T-helper 1 cell treated with Interleukin-12 subunit alpha and Interleukin-12 subunit beta and Interleukin-4 antibody, amounts not matched to agents 30 ng/mL and 1 ng/mL, for 36 hours (primary cell): Measurements from ENCODE around the gene SNAPC2. TPM values are rescaled to one million over a fixed set of nuclear protein-coding genes. Genes with fewer than 3 reads are reported as not detected.
"Not testable (repeated sequence)": the region's sequence is repeated elsewhere in the genome, so short reads cannot be mapped to it uniquely, and the experiment has no call there.

Experiments
- intact Hi-C: fragments of 100-400 bp; cut with micrococcal nuclease; formaldehyde crosslinking; loops from one replicate; pipeline ENCODE4 v1.15.1; 2024
- total RNA-seq: library from RNA; stranded (reverse); gene quantifications from 2 replicates; pipeline ENCODE4 v1.2.3, GENCODE V29; 2022

Gene SNAPC2
- total RNA-seq, 1 donor from 2014 or later: 28.5 TPM

DNA sequence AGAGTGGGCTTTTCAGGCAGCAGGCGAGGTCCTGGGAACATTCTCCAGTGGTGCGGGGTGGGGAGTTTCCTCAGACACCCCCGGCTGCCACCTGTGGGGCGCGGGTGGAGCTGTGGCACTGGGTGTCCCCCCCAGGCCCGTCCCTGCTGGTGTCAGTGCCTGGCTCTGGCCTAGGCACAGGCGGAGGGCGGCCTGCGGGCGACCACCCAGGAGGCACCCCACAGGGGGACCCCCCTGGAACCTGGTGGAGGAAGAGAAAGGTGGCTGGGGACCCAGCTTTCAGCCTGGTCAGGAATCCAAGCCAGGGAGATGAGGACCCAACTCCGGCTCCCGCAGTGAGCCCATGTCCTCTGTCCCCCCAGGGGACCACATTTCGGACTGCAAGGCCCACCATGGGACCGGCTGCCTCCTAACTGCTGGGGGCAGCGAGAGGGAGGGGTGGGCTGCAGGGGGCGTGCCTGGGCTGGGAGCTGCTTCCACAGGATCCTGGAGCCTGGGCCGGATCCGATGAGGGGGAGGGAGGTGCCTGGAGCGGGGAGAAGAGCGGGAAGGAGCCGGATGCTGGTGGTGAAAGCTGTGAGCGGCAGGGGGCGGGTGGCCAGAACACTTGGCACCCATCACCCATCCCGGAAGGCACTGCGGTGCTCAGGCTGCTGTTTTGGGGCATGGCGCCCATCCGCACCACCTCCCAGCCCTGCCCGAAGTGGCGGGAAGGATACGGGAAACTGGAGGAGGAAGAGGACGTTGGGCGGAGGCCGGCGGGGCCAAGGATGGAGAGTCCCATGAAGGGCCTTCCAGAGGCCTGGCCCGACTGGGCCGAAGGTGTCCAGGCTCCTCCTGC lies 11.3 kb downstream of the SNAPC2 start:
- intact Hi-C loops: no loop called here

DNA sequence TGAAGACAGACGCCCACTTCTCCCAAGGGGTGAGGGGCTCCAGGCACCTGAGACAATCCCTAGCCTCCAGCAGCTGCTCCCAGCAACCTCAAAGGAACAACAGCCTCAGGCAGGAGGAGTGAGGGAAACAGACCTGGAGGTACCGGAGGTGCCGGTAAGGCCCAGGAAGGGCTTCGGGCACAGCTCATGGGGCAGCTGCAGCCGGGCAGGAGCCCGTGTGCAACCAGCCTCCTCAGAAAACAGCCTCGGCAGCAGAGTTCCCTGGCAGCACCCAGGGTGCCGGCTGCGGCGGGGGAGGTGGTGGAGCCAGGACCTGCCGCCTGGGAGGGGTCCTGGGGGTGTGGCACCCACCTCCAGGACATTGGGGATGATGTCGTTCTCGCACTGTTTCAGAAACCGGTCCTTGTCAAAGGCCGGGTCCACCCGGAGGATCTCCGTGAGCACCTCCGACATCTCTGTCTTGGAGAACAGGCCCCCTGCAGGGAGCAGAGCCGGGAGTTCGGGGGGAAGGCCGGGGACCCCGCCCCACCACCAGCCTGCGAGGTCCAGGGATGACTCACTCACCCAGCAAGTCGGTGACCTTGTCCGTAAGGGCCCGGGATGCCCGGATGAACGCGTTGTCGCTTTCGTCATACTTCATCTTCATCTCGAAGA lies 12.3 kb downstream of the SNAPC2 start:
- intact Hi-C loops: no loop called here

DNA sequence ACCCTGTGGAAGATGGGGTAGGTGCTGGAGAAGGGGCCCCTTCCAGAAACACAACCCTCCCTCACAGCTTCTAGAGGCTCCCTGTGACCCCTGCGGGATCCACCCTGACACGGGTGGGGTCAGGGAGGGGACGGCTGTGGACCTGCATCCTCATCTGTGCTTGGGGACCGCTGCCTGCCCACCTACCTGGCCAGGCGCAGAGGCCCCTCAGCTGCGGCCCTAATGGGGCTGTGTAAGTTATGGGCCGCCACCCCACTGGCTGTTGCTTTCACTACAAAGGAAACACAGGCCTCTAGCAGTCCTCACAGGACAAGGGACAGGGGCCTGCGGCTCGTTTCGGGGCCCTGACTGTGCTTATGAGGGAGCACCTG lies 12.8 kb downstream of the SNAPC2 start:
- intact Hi-C loops: no loop called here

DNA sequence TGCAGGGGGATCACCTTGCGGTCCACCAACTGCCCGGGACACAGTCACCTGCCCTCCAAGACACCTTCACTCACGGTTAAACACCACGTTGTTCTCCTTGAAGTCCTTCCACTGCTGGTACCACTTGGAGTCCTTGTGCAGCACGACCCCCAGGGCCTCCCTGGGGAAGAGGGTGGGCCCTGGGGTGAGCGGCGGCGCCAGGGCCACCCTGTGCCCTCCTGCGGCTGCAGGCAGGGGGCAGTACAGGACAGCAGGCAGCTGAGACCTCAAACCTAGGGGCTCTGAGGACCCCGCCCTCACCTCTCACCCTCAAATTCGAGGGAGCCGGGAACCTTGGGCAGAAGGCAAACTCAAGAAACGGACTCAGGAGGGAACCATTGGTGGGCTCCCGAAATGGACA lies 13.3 kb downstream of the SNAPC2 start:
- intact Hi-C loops: no loop called here

DNA sequence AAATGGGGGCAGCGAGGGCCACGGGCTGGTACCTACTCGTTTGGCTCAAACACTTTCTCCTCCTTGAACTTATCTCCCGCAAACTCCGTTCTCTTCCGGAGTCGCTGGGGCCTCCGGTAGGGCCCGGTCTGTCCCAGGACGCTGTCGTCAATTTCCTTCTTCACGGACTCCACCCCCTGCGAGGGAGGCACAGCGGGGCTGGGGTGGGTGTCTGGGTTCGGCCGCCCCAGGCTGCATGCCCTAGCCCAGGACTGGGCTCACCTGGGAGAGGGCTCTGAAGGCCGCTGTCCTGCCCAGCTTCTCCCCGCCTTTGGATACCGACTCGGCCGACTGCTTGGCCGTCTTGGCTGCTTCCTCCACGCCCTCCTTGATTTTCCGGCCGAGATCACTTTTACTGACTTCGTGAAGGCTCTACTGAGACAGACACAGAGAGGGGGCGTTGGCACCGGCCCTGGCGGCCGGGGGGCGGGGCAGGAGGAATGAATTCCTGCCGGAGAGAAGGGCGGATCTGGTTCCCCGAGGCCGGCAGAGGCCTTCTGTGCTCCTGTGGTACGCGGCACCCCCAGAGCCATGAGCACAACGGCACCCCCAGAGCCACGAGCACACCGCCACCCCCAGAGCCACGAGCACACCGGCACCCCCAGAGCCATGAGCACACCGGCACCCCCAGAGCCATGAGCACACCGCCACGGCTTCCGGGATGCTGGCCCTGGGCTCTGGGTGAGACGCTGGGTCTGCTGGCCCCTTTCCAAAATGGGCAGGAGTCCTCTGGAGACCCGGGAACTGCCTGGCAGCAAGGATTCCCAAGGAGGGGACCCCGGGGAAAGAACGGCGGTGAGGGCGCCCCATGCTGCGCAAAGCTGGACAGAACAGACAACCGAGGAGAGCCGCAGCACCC lies 13.9 kb downstream of the SNAPC2 start:
- intact Hi-C loops: no loop called here

DNA sequence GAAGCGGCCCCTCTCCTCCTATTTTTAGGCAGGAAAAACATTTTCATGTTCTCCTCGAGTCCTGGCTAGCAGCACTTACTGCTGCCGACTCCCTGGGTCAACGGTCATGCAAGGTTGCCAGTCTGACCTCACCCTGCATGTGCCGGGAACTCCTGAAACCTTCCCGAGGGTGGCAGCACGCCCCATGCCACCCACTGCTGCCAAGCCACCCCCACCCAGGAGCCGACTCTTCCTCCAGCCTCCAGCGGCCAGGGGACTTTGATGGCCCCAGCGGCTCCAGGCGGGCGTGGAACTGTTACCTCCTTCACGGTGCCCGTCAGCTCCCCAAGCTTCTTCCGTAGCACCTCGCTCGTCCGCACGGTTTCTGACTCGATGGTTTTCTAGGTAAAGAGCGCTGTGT lies 14.6 kb downstream of the SNAPC2 start:
- intact Hi-C loops: no loop called here

DNA sequence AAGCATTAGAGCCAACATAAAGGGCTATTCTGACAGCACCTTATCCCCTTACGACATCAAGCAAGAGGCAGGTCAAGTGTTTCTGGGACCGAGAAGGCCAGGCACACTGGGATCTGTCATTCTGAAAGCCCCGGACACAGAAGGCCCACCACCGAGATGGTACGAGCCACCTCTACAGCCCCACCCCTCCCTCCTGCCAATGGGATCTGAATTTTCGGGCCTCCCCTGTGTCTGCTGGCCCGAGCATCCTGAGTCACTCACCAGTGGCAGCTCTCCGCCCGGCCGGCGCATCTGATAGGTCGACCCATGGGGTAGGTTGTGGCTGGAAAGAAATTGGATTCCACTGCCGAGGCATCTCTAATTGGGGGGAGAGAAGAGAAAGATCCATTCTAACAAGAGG lies 20.7 kb downstream of the SNAPC2 start:
- intact Hi-C loops: loop anchor here (5.0 kb wide), 2 partner anchors 259 to 326 kb away; partner anchors contain the start of gene TRAPPC5

DNA sequence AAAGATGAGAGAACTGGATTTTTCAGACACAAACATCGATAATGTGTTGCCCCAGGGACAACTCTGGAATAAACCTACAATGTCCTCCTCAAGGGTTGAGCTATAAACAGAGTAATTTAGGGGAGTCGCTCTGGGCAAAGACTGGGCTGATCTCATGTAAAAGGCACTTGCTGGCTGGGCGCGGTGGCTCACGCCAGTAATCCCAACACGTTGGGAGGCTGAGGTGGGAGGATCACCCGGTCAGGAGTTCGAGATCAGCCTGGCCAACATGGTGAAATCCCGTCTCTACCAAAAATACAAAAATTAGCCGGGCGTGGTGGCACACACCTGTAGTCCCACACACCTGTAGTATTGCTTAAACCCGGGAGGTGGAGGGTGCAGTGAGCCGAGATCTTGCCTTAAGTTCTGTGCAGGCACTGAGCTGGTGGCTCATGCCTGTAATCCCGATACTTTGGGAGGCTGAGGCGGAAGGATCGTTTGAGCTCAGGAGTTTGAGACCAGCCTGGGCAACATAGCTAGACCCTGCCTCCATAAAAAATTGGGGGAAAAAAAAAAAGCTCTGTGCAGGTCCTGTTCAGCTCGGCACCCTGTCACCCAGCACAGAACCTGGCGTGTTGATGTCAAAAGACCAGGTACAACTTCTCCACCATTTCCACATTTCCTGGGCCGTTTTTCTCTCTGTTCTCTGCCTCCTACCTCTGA lies 21.9 kb downstream of the SNAPC2 start:
- intact Hi-C loops: loop anchor here (5.0 kb wide), 2 partner anchors 260 to 325 kb away; partner anchors contain the start of gene TRAPPC5

DNA sequence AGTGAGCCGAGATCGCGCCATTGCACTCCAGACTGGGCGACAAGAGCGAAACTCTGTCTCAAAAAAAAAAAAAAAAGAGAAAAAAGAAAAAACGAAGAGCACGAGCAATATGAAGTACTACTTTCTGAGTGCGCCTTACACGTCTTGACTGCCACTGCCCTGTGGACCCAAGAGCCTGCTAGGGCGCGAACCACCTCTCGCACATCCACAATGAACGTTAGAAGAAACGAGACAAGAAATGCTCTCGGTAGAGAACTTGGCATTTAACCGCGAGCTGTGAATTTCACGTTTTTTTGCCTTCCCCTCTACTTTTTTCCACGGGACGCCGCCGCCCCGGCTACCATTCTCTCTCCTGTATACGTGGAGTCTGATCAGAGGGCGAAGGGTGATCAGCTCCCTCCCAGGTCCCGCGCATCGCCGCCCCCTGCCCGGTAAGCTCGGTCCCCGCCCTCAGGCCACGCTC lies 22.9 kb downstream of the SNAPC2 start:
- intact Hi-C loops: loop anchor here (1.0 to 5.0 kb wide), 11 partner anchors 14 to 447 kb away; partner anchors contain the start of genes MAP2K7, PET100, RAB11B and SNAPC2

DNA sequence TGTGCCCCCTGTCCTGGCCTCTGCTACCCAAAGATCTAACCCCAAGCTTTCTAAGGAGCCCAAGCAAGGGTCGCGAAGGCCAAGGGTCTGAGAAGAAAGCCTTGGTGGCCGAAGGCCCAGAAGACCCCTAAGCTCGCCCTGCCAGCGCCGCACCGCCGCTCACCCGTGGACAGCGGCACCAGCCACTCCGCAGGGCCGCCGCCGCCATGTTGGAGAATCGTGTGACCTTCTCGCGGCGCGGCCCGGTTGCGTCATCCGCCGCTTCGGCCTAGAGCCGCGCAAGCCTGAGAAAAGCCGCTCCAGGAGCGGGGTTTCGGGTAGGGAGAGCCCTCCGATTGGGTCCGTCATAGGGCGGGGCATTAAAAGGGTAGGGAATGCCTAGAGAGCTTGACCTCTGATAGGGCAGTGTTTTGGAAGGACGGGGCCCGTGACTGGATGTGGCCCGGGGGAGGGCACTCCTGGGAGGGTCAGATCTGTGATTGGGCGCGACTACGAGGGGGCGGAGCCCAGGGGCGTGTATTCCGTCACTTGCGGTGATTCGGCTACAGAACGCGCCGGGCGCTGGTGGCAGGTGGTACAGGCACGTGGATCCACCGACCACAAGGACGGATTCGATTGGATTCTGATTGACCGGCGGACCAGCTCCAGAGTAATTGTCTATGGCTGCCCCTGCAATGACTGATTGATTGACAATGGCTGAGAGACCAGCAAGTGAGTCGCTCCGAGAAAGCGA lies 23.5 kb downstream of the SNAPC2 start, which contains the start of gene TIMM44:
TSS of gene TIMM44 (minus strand) at position 223 of the 733 bp plus-strand sequence. CDS start at position 208, 15 bp downstream.
- intact Hi-C loops: loop anchor here (1.0 to 5.0 kb wide), 14 partner anchors 14 to 447 kb away; partner anchors contain the start of genes MAP2K7, PET100, RAB11B and SNAPC2

DNA sequence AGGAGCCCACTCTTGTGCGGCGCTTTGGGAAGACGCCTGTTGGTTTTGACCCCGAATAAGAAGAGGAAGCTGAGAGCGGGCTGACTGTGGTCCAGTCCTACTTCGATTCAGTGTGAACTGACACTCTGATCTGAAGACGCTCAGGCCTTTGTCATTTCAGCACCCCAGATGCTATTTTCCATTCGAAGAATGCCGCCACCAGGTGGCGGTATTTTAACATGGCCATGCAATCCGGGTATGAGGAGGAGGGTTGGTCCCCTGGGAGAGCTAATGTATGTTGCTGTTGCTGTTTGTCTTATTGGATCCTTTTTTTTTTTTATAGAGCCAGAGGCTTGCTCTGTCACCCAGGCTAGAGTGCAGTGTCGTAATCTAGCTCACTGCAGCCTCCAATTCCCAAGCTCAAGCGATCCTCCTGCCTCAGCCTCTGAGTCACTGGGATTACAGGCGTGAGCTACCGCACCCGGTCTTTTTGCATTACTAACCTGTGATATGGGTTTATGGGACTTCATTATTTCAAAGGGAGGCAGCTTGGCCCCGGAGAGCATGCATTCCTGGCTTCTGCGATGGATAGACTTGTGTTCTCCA lies 24.1 kb downstream of the SNAPC2 start:
- intact Hi-C loops: loop anchor here (1.0 to 5.0 kb wide), 5 partner anchors 58 to 323 kb away; partner anchors contain the start of gene TRAPPC5

DNA sequence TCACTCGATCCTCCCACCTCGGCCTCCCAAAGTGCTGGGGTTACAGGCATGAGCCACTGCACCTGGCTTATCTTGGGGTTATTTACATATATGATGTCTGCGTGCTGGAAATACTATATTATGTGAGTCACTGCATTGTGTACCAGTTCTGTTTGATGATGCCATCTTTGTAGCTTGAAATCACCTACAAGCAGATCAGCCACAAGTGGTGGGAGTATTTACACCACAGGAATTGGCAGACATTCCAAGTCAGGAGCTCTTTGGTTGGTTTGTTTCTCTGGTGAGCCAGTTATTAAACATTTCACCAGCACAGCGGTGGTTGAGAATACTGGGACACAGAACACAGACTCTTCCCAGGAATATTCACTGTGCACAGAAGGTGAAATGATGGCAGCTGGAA lies 27.8 kb downstream of the SNAPC2 start:
- intact Hi-C loops: no loop called here

DNA sequence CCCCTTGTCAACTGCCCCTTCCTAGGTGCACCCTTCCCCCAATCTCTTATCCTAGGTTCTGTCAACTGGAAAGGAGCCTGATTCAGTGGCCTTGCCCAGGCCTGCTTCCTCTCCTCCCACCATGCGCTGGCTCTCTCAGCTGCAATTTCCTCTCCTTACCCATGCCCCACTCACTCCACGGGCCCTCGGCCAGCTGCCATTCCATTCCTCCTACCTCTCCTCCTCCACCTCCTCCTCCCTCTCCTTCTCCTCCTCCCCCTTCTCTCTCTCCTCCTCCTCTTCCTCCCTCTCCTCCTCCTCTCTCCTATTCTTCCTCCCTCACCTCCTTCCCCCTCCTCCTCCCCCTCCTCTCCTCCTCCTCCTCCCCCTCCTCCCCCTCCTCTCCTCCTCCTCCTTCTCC lies 32.9 kb downstream of the SNAPC2 start:
- intact Hi-C loops: no loop called here

DNA sequence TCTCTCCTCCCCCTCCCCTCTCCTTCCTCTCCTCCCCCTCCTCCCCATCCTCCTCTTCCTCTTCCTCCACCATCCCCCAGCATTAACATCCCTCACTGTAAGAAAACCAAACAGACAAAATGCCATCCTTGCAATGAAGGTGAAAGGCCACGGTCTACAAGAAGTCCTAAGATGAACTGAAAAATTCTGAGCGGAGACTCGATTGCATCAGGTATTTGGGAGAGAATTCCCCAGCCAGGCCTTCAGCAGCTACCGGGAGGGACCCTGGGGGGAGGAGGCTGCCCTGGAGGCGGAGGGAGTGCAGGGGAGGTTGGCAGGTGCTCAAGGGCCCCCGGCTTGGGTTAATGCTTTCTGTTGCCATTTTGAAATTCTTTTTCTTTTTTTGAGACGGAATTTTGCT lies 33.4 kb downstream of the SNAPC2 start:
- intact Hi-C loops: no loop called here

DNA sequence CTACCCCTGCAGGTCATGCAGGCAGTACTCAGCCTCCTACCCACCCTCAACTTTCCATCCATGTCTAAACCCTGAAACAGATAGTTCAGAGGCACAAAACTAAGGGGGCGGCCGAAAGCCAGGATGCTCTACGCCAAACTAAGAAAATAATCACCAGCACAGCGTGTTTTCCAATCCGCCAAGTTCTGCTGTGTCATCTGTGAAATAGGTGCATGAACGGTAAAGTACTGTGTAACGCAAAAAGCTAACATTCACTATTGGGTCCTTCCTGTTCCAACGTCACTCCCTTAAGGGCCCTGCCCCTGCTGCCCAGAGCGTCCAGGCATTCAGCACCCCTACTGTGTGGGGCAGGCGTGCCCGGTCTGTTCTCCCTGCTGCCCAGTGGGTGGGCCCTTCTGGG lies 35.6 kb downstream of the SNAPC2 start:
- intact Hi-C loops: no loop called here

DNA sequence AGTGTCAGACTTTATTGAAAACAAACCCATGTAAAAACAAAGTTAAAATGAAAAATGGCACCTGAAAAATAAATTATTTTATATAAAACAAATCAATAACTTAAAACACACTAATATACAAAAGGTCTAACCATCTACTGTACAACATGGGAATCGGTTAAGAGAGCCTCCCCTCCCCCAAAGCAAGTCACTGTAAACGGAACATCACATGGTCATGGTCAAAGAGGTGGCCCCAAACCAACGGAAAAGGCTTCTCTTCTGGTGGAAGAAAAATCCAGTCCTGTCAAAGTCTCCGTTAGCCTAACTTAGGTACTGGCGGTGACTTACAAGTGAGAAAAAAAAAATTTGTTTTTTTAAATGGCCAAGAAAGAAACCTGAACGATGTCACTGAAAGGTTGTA lies 39.1 kb downstream of the SNAPC2 start:
- intact Hi-C loops: no loop called here

DNA sequence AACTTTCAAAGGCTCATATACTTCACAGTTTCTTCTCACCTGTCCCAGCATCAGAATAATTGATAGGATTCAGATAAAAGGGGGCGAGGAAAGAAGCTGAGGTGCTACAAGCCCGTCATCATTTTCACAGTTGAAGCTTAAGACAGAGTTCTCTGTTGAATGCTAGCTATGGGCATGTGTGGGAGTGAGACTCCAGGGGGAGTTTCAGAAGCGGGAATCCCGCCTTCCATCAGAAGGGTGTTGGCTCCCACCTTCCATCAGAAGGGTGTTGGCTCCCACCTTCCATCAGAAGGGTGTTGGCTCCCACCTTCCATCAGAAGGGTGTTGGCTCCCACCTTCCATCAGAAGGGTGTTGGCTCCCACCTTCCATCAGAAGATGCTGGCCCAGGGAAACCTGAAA lies 40.9 kb downstream of the SNAPC2 start:
- intact Hi-C loops: not testable (repeated sequence)

DNA sequence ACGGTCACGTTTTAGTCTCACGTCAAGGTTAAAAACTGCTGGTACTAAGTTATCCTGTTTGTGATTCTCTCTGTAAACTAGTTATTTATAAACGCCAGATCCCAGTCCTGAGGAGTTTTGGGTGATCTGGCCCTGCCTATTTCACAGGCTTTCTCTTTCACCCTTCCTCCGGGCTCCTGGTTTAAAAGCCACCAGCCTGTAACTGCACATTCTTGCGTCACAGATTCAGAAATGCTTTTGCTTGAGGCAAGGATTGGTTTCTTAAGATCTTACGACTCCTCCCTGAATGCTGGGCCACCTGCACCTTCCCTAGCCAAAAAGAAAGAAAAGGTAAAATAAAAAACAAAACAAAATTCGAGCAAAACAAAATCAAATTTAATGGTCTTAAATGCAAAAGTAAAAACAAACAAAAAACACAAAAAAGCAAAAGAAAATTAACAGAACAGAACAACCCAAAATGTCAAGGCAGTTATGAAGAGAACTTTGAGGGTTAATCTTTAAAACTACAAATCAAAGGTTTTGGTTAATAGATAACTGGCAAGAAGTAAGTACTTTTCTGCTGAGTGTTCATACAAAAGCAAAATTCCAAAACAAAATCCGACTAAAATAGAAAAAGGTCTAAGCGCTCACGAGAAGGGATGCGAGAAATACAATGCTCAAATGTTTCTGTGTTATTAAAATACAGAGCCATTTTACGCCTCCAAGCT lies 41.9 kb downstream of the SNAPC2 start:
- intact Hi-C loops: no loop called here
